HG03103 (cell line): ENCODE measurements around the gene TSPAN7.

ENCODE experiments used
- ATAC-seq: cut with Tn5 transposase; IDR thresholded peaks from one replicate; pipeline ENCODE4 v1.9.1; 2021; ENCODE audit warnings: low read depth; ENCODE audit not compliant: unreplicated experiment

The TSPAN7 gene

GRCh38 chrX:38583181-38583580 is 21.8 kb downstream of the TSPAN7 start:
- no peak for ATAC-seq

DNA sequence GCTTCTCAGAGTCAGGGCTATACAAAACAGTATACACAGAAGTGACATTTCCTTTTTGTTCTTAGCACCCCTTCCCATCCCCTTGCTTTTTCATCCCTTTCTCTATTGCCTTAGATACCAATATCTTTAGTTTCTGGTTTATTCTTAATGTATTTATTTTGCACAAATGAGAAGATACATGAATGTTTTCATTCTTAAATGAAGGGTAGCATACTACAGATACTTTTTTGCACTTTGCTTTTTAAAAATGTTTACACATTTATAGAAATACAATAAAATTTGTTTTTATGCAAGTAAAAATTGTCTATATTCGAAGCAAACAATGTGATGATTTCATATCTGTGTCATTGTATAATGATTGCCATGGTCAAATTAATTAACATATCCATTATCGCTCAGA is 33.1 kb downstream of the TSPAN7 start:
- ATAC-seq = no peak

GRCh38 chrX:38595801-38596200 is 34.5 kb downstream of the TSPAN7 start:
- ATAC-seq = no peak

- no peak for ATAC-seq
These were observed 35.6 kb downstream of the TSPAN7 start for GRCh38 chrX:38596939-38597338.

DNA sequence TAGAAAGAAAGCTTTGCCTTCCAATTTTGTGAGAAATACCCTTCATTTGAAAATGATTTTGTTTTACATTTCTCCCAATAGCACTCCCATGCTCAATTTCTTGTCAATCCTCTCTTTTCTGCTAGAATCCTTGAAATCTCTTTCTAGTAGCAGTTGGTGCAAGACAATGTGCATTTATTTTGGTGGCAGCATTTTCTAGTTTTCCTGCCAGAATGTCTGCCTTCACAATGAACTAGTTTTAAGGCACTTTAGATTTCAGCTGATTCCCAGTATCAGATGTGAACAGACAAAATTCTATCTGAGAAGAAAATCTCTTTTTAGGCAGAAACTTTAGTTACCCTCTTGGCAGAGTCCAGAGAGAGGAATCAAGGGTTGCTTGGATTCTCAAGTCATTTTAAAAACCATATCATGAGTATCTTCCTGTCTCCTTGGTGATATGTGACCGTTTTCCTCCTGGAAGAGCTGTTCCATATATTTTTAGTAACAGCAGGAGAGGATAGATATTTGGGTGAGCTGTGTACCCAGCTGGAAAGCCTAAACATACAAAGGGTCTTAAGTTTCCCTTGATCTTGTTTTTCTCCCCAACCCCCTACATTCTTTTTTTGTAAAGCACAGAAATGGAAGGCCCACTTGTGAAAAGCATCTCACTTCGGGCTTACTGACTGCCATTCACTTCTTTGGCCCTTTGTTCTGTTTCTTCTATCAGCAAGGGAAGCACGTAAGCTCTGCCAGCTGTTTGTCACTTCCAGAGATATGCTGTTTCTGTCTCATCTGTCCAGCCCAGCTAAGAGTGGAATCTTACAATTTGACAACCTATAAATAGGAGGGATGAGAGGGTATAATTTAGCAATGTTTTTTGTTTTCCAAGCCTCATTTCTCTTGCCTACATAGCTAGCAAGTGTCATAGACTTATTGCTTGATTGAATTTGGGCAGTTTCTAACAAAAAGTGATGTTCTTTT is 38.7 kb downstream of the TSPAN7 start:
- no peak for ATAC-seq

- no peak for ATAC-seq
These were observed 40.5 kb downstream of the TSPAN7 start for GRCh38 chrX:38601866-38602265.

DNA sequence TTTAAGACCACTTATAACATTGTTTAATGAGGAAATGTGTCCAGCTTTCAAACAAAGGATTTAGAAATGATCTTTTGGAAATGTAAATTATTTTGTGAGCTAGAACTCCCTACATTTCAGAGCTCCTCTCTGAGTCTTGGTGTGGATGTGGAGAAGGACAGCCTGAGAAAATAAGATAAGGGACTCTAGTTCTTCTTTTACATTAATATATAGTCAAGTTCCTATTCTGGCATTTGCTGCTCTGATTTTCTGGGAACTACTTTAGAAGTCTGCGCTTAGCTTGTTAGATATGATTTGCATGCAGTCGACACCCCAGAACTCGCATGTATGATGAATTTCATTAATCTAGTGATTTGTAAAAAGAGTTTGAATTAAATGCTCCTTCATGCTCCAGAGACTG is 45.5 kb downstream of the TSPAN7 start:
- no peak for ATAC-seq

- ATAC-seq = no peak
These were observed 46.6 kb downstream of the TSPAN7 start for GRCh38 chrX:38607976-38608375.

GRCh38 chrX:38610849-38611248 is 49.5 kb downstream of the TSPAN7 start:
- ATAC-seq = no peak

DNA sequence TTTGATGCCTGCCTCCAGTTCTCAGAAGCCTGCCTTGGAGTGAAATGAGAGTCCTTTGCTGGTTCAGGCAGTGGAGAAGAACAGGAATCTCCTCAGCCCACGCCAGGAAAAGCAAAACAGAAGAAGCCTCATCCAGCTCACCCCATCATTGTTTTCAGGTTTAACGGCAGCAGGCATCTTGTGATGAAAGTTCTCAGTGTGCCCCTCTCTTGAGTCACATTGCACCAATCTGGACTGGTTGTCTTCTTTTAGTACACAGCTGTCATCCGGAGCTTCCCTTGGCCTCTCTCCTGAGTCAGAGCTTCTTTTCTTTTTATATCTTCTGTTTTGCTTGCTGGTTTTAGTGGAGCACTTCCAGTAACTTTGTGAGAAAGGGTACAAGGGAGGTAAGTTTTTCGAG is 50.9 kb downstream of the TSPAN7 start:
- ATAC-seq = no peak

GRCh38 chrX:38614485-38614884 is 53.1 kb downstream of the TSPAN7 start:
- no peak for ATAC-seq

DNA sequence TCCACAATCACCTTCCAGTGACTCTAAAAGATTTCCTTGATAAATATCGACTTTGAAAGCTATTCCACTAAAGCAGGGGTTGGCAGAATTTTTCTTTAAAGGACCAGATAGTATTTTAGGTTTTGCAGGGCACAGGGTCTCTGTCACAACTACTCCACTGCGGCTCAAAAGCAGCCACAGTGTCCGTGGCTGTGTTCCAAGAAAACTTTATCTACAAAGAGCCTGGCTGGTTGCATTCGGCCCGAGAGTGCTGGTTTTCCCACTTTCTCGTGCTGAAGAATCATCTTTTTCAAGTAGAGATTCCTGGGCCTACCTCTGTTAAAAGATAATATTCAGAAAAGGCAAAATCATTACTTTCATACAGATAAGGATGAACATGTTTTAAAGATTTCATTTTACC is 55.6 kb downstream of the TSPAN7 start:
- no peak for ATAC-seq

- ATAC-seq = no peak
These were observed 56.8 kb downstream of the TSPAN7 start for GRCh38 chrX:38618180-38618579.

- no peak for ATAC-seq
These were observed 59.3 kb downstream of the TSPAN7 start for GRCh38 chrX:38620623-38621022.

DNA sequence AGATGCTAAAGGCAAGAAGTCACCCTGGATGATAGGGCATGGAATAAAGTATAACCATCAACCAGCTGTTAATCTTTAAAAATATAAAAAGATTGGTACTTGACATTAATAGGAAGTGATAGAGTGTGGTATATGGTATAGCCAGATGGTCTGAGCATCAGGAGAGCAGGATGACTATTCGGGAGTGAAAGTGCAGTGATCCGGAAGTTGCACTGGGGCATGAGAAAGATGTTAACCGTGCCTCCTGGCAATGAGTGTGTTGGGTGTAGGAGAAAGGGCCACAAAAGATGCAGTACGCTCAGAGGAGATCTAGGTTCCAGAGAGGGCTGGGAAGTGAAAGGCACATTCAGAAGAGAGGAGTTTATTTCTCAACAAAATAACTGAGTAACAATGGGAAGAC is 65.0 kb downstream of the TSPAN7 start:
- ATAC-seq = no peak

DNA sequence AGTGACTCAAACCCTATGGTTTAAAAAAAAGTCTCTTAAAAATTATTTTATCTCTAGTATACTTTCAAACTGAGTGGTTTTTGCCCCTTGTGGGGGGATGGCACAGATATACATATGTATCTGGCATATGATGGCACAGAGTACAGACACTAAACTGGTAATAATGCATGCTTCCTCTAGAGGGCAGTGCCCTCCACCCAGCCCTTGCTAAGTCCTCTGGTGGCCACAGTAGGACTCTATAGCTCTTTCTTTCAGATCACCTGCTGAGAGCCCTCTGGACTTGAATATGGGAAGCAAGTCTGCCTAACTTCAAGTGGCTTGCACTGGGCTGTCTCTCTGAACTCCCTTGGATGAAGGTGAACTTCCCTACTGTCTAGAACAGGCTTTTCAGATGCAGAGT is 66.3 kb downstream of the TSPAN7 start:
- peak; percentile 97 for ATAC-seq

GRCh38 chrX:38628587-38628986 is 67.2 kb downstream of the TSPAN7 start:
- no peak for ATAC-seq

- no peak for ATAC-seq
These were observed 71.2 kb downstream of the TSPAN7 start for GRCh38 chrX:38632516-38632915.

- ATAC-seq = no peak
These were observed 73.3 kb downstream of the TSPAN7 start for GRCh38 chrX:38634665-38635064.

DNA sequence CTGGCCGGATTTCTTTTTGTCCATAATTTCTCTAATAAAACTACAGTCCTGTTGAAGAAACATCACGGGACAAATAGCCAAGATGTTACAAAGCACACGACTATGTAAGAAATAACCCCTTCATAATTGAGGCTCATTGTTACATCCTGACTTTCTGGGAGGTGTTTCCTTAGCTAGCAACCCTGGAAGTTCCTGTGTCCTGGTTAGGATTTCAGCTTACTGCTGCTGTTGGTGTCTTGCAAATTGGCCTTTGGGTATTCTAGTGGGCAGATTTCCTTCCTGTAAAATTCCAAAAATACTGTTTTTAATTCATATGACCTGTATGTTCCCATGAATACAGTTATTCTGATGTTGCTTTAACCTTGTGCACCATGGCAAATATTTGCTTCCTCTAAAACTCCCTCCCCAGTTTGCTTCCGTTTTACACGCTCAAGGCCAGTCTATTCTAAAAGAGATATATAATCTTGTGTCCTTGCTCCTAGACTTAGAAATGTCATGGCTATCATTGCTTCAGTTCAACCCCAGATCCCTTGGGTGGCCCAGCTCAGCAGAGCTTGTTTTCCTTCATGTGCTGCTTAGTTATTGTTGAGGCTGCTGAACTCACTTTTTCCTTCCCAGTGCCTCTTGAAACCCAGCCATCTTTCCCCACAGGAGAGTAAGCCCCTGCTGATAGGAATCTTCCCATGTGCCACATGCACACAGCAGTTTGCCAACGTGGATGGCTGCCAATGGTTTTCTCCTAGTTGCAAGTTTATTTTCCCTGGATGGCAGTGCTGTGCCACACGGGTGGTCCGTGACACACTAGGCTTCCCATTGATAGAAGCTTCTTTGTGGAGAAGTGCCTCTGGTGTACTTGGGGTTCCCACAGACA is 75.8 kb downstream of the TSPAN7 start:
- no peak for ATAC-seq

- no peak for ATAC-seq
These were observed 77.7 kb downstream of the TSPAN7 start for GRCh38 chrX:38638952-38639529.
